ENCODE results near the gene SORT1.

DNA sequence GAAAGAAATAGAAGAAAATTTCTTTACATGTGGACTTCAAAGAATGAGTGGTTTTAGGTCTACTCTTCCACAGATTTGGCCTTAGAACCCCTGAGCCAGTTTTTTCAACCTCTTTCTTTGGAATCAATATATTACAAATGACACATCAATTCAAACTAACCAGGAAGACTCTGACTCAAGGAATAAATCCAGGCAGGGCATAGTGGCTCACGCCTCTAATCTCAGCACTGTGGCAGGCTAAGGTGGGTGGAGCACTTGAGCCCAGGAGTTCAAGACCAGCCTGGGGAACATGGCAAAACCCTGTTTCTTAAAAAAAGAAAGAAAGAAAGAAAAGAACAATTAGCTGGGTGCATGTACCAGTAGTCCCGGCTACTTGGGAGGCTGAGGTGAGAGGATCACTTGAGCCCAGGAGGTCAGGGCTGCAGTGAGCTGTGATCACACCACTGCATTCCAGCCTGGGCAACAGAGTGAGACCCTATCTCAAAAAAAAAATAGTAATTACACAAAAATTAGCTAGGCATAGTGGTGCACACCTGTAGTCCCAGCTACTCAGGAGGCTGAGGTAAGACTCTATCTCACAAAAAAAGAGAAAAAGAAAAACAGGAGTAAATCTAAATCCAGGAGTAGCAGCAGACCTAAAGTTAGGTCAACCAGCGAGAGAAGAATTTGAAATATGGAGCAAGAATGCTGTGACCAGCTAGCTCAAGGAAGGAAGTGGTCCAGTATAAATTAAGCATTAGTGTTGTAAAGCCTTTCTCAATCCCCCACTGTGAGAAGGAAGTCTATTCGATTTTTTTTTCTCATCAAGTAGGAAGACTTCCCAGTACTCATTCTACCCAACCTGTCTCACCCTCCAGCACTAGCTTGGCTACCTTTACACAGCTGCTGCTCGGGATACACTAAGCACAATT lies 1.9 kb downstream of the SORT1 start:
- TF ChIP-seq, protein P1, sequence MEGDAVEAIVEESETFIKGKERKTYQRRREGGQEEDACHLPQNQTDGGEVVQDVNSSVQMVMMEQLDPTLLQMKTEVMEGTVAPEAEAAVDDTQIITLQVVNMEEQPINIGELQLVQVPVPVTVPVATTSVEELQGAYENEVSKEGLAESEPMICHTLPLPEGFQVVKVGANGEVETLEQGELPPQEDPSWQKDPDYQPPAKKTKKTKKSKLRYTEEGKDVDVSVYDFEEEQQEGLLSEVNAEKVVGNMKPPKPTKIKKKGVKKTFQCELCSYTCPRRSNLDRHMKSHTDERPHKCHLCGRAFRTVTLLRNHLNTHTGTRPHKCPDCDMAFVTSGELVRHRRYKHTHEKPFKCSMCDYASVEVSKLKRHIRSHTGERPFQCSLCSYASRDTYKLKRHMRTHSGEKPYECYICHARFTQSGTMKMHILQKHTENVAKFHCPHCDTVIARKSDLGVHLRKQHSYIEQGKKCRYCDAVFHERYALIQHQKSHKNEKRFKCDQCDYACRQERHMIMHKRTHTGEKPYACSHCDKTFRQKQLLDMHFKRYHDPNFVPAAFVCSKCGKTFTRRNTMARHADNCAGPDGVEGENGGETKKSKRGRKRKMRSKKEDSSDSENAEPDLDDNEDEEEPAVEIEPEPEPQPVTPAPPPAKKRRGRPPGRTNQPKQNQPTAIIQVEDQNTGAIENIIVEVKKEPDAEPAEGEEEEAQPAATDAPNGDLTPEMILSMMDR (IDR thresholded peaks at IDR 0.05), result no peak
- no peak for TF ChIP-seq POLR2AphosphoS5 (IDR thresholded peaks at IDR 0.05; ENCODE audit: insufficient read depth in 1 of 2, low read depth in 1 of 2)
- TF ChIP-seq POLR2A (IDR thresholded peaks at IDR 0.05), result no peak
